Kidney epithelial cell (primary cell): ENCODE results near the gene CDC42BPA. TPM values are rescaled to one million over a fixed set of nuclear protein-coding genes. Genes with fewer than 3 reads are reported as not detected.
"Not testable (repeated sequence)": the region's sequence is repeated elsewhere in the genome, so short reads cannot be mapped to it uniquely, and the experiment has no call there.

Source experiments
- DNase-seq: peaks from one replicate; pipeline ENCODE4 v3.0.0-alpha.2; 2010; ENCODE audit warnings: low read depth
- H3K27me3 ChIP-seq: 2 replicates; pipeline ENCODE4 v1.6.0; 2011; ENCODE audit warnings: low read length; ENCODE audit not compliant: control insufficient read depth, insufficient read depth
- H3K36me3 ChIP-seq: 2 replicates; pipeline ENCODE4 v1.5.1; 2011; ENCODE audit warnings: low read length; ENCODE audit not compliant: control insufficient read depth, insufficient read depth
- H3K4me3 ChIP-seq: 2 replicates; pipeline ENCODE4 v1.5.1; 2011; ENCODE audit warnings: low read depth, mild to moderate bottlenecking, control low read depth, low read length
- total RNA-seq: library from RNA; depleted of rRNA; stranded (reverse); fragments of >200 nt; gene quantifications from 2 replicates; pipeline ENCODE4 v1.2.3, GENCODE V29; 2015
- TF ChIP-seq, protein P1 (sequence below): IDR thresholded peaks from 2 replicates; pipeline ENCODE4 v1.5.1; 2011; ENCODE audit warnings: mild to moderate bottlenecking, moderate library complexity, low read length, control low read depth, inconsistent platforms; ENCODE audit not compliant: insufficient read depth, poor library complexity, severe bottlenecking

Gene CDC42BPA
- total RNA-seq, 1 donor from 2014 or later: 33.4 TPM

DNA sequence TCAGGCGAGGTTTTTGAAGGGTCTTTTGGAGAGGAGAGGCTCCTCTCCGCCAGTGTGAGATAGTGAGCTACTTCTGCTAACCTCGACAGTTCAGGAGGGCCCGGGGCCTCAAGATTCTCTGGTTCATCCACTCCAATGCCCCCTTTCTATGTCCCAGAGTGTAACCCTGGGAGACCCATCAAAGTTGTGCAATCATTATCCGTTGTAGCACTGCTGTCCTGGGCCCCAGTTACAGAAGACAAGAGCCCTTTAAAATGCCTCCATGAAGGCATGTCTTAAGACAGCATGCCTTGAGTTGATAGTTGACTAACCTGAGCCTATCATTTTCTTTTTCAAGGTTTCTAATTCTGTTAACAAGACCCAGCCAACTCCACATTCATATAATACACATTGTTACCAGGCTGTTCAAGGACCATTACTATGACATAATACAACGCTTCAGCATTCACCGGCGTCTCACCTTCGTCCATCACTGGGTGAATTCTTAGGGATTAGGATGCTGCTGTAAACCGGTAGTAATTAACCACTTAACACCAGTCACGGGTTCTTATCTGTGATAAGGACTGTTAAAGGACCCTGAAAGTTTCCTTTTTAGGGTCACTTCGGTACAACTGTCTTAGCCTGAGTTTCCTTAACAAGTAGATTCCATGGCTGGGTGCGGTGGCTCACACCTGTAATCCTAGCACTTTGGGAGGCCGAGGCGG lies 37.4 kb upstream of the CDC42BPA start:
- TF ChIP-seq, protein P1, sequence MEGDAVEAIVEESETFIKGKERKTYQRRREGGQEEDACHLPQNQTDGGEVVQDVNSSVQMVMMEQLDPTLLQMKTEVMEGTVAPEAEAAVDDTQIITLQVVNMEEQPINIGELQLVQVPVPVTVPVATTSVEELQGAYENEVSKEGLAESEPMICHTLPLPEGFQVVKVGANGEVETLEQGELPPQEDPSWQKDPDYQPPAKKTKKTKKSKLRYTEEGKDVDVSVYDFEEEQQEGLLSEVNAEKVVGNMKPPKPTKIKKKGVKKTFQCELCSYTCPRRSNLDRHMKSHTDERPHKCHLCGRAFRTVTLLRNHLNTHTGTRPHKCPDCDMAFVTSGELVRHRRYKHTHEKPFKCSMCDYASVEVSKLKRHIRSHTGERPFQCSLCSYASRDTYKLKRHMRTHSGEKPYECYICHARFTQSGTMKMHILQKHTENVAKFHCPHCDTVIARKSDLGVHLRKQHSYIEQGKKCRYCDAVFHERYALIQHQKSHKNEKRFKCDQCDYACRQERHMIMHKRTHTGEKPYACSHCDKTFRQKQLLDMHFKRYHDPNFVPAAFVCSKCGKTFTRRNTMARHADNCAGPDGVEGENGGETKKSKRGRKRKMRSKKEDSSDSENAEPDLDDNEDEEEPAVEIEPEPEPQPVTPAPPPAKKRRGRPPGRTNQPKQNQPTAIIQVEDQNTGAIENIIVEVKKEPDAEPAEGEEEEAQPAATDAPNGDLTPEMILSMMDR: no peak
- DNase-seq: no peak
- no peak overlapping the region for H3K4me3 ChIP-seq
- H3K36me3 ChIP-seq: no peaks in the 10 kb centered on the region
- H3K27me3 ChIP-seq: no peaks in the 10 kb centered on the region

DNA sequence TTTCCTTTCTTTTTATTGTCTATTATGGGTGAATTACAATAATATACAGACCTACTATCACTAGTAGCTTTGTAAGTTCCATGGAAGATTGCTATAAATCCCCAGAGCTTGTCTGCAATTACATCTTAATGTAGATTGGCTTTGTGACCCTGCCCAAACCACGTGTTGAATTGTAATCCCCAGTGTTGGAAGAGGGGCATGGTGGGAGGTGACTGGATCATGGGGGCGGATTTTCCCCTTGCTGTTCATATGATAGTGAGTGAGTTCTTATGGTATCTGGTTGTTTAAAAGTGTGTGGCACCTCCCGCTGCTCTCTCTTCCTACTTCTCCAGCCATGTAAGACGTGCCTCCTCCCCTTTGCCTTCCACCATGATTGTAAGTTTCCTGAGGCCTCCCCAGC lies 34.9 kb upstream of the CDC42BPA start:
- Histone ChIP-seq H3K36me3 (no peaks in the 10 kb centered on the region), H3K27me3 (no peaks in the 10 kb centered on the region), H3K4me3 (no peak overlapping the region)
- TF ChIP-seq, protein P1: no peak
- DNase-seq: no peak

DNA sequence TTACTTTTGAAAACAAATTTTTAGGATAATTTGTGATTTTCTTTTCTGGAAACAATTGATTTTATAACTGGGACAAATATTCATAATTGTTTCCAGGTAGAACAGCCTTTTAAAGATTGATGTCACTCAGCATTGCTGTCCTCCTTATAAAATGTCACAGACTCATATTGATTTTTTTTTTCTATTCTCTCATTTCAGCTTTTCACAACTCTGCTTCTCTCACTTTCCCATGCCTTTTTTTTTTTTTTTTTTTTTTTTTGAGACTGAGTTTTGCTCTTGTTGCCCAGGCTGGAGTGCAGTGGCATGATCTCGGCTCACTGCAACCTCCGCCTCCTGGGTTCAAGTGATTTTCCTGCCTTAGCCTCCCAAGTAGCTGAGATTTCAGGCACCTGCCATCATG lies 33.9 kb upstream of the CDC42BPA start:
- H3K36me3 ChIP-seq, H3K4me3 ChIP-seq, H3K27me3 ChIP-seq, DNase-seq: not testable (repeated sequence)

DNA sequence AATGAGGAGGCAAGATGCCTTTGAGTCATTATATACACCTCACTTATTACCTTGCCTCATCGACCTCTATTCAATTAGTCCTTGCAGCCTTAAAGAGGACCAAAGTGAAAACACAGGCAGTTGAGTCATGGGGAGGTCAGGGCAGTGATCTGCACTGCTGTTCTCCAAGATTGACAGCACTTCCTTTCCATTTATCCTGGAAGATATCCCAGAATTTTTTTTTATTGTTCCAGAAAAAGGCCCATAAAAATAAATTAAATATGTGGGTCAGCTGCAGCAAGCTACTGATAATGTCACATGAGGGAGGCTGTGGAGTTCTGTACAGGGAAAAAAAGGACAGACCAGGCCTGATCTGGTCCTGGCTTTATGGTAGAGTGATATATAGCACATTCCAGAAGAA lies 33.2 kb upstream of the CDC42BPA start:
- TF ChIP-seq, protein P1: no peak
- Histone ChIP-seq H3K27me3 (no peaks in the 10 kb centered on the region), H3K4me3 (no peak overlapping the region), H3K36me3 (no peaks in the 10 kb centered on the region)
- no peak for DNase-seq

DNA sequence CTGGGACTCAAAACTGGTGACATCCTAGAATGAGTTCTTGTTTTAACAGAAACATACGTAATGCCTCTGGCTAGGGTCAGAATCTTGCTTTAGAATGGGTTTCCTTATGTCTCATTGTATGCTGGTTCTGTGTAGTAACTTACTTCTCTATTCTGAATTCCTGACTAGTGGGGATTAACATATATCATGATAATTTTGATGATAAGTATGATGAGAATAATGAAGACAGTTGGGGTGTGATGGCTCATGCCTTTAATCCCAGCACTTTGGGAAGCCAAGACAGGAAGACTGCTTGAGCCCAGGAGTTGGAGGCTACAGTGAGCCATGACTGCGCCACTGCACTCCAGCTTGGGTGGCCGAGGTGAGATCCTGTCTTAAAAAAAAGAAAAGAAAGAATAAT lies 31.7 kb upstream of the CDC42BPA start:
- no peak overlapping the region for H3K4me3 ChIP-seq
- TF ChIP-seq, protein P1: no peak

DNA sequence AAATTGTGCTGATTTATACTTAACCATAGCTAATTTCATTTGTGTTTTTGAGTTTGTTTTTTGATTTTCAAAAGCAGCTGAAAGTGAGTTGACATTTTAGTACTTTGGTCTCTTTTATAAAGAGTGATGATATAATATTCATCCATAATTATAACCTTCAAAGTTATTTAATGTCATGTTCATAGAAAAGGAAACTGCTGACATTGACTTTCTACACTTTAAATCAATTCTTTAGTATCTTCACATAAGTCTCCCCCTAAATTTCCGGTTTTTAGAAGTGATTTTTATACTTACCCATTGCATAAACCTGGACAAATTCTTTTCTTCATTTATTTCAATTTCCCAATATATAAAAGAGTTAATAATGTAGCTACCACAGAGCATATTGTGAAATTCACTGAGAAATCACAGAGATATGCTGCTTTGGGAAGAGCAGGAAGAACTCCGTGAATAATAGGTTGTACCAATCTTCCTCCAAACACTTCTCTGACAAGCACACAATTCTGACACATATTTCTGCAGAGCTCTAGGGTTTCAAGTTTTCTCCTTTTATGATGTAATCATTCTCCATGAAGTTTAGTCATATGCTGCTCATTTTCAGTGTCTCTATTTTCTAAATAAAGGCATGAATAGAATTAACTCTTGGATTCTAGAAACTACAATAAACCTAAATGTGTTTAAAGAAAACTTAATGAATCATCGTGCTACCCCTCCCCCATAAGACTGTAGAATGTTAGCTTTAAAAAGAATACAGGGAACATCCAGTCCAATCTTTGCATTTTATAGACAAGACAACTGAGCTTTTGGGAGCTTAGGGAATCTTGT lies 25.6 kb upstream of the CDC42BPA start:
- Histone ChIP-seq H3K27me3 (no peaks in the 10 kb centered on the region), H3K36me3 (no peaks in the 10 kb centered on the region), H3K4me3 (no peak overlapping the region)
- TF ChIP-seq, protein P1: no peak
- DNase-seq: no peak

More for the DNA sequence above, 31.7 kb upstream of the CDC42BPA start:
- DNase-seq: no peak
- no peaks in the 10 kb centered on the region for H3K36me3 ChIP-seq
- no peaks in the 10 kb centered on the region for H3K27me3 ChIP-seq
